Right kidney (tissue), 1 donor: Measurements from ENCODE around the gene PPP1R8.
A peak's percentile ranks its signal among the peaks of the same experiment; 100 is the strongest.
"Not testable (repeated sequence)": the region's sequence is repeated elsewhere in the genome, so short reads cannot be mapped to it uniquely, and the experiment has no call there.

ENCODE experiments used
- DNase-seq: peaks from one replicate; pipeline ENCODE4 v3.0.0-alpha.2; 2016

Gene PPP1R8

GRCh38 chr1:27871076-27871475 is 40.5 kb downstream of the PPP1R8 start:
- not testable (repeated sequence) for DNase-seq

GRCh38 chr1:27872059-27872801 is 41.6 kb downstream of the PPP1R8 start, which contains the start of gene THEMIS2:
THEMIS2 (plus strand) TSS chr1:27872544; CDS start chr1:27872572, 28 bp downstream.
- DNase-seq: peak; percentile 65

GRCh38 chr1:27872802-27873551 is 42.4 kb downstream of the PPP1R8 start:
- no peak for DNase-seq

GRCh38 chr1:27873671-27874384 is 43.2 kb downstream of the PPP1R8 start:
- no peak for DNase-seq

DNA sequence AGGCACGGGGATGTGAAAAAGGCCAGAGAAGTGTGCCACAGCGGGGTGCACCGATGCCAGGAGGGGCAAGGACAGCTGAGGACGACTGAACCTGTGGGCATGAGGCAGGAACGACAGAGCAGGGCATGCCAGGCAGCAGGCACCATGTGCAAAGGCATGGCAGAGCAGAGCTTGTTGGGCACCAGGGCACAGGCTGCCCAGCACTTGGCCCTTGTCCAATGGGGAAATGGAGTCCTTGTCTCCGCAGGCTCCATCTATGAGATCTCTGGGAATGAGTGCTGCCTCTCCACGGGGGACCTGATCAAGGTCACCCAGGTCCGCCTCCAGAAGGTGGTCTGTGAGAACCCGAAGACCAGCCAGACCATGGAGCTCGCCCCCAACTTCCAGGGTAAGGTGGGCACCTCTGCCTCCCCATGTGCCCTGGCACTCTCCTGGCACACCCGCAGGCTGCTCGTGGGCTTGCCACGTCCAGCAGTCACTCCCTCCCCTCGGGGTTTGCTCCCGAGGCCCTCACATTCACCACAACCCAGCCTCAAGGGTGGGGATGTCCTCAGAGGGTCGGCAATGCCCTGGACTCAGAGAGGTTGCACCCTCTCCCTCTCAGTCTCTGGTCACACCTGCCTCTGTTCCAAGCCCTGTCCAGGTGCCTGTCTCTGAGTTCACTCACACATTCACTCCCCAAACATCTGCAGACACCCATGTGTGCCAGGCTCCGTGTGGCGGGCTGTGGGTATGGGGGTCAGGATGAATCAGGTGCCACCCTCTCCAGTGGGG is 45.9 kb downstream of the PPP1R8 start:
- no peak for DNase-seq

GRCh38 chr1:27877115-27877416 is 46.5 kb downstream of the PPP1R8 start:
- DNase-seq: no peak

GRCh38 chr1:27878039-27878438 is 47.5 kb downstream of the PPP1R8 start:
- no peak for DNase-seq

DNA sequence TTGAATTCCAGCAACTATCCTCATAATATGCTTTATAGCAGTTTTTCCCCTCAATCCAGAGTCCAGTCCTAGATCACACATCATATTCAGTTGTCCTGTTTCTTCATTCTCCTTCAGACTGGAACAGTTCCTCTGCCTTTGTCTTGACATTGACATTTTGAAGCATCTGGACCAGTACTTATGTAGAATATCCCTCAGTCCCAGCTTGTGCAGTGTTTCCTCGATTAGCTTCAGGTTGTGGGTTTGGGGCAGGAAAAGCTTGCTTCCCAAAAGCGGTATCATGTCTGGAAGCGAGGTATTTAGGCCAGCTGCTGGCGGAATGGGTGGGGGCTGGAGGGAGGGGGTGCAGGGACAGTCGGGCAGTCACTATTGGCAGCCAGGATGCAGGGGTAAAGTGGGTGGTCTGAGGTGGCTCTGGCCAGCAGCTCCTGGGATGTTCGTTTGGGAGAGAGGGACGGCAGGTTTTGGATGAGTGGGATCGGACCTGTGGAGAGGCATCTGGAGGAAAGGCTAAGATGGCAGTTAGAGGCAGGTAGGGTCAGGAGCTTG is 48.3 kb downstream of the PPP1R8 start:
- DNase-seq: no peak

DNA sequence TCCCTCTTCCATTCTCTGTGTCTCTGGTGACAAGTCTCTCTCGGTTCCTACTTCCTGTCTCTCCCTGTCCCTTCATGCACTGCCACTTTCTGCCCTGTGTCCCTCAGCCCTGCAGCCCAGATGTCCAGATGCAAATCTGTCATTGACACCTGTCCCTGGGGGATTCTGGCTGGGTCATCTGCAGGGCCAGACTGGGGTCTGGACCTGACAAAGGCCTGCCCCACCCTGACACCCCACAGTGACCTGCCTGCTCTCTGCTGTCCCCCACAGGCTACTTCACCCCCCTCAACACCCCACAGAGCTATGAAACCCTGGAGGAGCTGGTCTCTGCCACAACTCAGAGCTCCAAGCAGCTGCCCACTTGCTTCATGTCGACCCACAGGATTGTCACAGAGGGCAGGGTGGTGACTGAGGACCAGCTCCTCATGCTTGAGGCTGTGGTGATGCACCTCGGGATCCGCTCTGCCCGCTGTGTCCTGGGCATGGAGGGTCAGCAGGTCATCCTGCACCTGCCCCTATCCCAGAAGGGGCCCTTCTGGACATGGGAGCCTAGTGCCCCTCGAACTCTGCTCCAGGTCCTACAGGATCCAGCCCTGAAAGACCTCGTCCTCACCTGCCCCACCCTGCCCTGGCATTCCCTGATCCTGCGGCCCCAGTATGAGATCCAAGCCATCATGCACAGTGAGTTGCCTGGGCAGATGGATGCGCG is 48.9 kb downstream of the PPP1R8 start:
- no peak for DNase-seq

GRCh38 chr1:27882543-27882903 is 51.9 kb downstream of the PPP1R8 start:
- no peak for DNase-seq

- DNase-seq: no peak
Measured at GRCh38 chr1:27883536-27883935, 53.0 kb downstream of the PPP1R8 start.

- no peak for DNase-seq
Measured at GRCh38 chr1:27884006-27884954, 53.7 kb downstream of the PPP1R8 start.

GRCh38 chr1:27885114-27885528 is 54.5 kb downstream of the PPP1R8 start:
- DNase-seq: no peak

DNA sequence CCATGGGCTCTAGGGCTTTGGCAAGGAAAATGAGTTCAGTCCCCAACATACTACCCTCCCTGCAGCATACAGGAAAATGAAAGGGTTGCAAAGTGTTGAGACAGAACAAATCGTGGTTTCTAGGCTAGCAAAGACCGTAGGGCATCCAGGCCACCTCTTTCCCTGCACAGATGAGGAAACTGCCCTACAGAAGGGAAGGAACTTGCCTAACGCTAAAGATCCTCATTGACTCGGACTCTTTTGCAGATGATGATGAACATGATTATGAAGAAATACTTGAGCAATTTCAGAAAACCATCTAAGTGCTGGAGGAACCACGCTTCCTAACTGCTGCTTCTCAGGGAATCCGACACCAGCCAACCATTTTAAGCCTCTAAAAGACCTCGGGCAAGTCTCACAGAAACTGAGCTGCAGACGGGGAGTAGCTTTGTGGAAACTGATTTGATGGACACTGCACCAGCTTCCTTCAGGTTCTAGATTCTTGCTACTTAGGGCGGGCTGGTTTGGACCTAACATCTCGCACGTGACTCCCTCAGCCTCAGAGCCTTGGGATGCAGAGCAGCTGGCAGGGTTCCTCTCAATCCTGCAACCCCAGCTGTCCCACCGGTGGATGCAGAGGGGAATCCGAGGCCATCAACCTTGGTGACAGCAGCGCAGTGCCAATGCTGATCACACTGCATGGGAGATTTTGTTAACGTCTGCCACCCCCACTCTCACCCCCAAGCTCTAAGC is 55.2 kb downstream of the PPP1R8 start:
- no peak for DNase-seq

GRCh38 chr1:27886353-27886679 is 55.7 kb downstream of the PPP1R8 start:
- DNase-seq: no peak

- no peak for DNase-seq
Measured at GRCh38 chr1:27886744-27887143, 56.2 kb downstream of the PPP1R8 start.

DNA sequence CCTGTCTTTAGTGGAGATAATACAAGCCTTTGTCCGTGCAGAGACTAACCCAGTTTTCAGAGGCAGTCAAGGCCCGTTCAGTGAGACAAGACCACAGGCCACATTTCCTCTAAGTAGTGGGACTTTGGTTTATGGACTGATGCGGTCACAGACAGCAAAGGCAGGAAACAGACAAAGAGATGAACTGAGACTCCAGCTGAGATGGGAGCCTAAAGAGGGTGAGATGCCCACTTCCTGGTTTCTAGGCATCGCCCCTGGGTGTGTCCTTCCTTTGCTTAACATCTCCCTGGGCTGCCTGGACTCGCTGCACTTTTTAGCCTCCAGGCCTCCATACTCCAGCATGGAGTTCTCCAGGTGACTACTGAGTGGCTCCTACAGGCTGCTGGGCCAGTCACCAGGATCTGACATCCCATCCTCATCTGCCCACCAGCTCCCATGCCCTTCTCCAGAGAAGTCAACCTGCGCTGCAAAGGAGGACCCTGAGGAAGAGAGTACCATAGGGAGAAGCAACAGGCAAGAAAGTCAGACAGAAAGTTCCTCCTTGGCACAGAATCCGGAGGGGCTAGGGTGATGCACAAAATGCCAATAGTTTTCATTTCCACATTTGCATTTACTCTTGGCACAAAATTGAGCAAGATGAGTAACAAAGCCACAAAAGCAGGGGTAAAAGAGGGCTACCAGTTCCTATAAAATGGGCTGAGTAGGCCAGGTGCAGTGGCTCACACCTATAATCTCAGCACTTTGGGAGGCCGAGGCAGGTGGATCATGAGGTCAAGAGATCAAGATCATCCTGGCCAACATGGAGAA is 56.8 kb downstream of the PPP1R8 start:
- no peak for DNase-seq

DNA sequence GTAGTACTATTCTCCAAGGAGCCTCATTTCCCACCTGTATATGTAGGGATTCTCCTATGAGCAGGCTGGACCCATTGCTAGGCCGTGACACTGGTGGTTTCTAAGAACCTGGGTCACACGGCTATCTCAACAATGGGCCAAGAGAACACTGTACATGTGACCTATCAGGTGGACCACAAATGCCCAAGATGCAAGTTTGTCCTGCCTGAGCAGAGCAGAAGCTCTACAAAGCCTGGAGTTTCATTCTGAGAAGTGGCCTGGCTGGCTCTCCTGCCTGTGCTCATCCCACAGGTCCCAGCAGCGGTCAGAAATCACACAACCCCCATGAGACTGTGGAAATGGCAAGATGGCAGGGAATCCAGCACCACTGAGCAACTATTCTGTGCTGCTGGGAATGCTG is 58.9 kb downstream of the PPP1R8 start:
- DNase-seq: no peak
